OCI-LY7 (cell line): ENCODE results near the gene THOP1. TPM values are rescaled to one million over a fixed set of nuclear protein-coding genes. Genes with fewer than 3 reads are reported as not detected.

Experiments
- BruUV-seq: library from RNA; stranded (reverse); fragments of 400-500 nt; replicated peaks from 2 replicates; lab custom pipeline; 2021; lab: Mats Ljungman, UMichigan
- CTCF ChIA-PET: fragments of 300-600 bp; sonication (Branson Sonifier 250); formaldehyde crosslinking; loops from one replicate; lab custom pipeline; 2022; ENCODE audit warnings: antibody characterized with exemption; ENCODE audit not compliant: unreplicated experiment; lab: Charles Lee
- POLR2A ChIA-PET: fragments of 300-600 bp; sonication (Branson Sonifier 250); formaldehyde crosslinking; loops from one replicate; lab custom pipeline; 2022; ENCODE audit warnings: antibody characterized with exemption; lab: Charles Lee
- DNase-seq: peaks from one replicate; pipeline ENCODE4 v3.0.0-alpha.2; 2015; ENCODE audit warnings: low spot score
- H2AFZ ChIP-seq: fragments of 200-600 bp; sonication (generic), shearing (Covaris generic); 2 replicates; pipeline ENCODE4 v1.6.1; 2014; ENCODE audit warnings: mild to moderate bottlenecking, antibody characterized with exemption, low read length, moderate library complexity
- H3K27ac ChIP-seq: fragments of 200-600 bp; sonication (generic); 2 replicates; pipeline ENCODE4 v1.5.1; 2014; ENCODE audit warnings: mixed run types, low read depth, mild to moderate bottlenecking, moderate library complexity, low read length, inconsistent platforms; ENCODE audit not compliant: poor library complexity, severe bottlenecking
- H3K36me3 ChIP-seq: fragments of 200-600 bp; sonication (generic); 2 replicates; pipeline ENCODE4 v1.6.1; 2014; ENCODE audit warnings: mild to moderate bottlenecking, antibody characterized with exemption, low read length, moderate library complexity, mixed read lengths; ENCODE audit not compliant: insufficient read depth
- H3K4me1 ChIP-seq: fragments of 200-600 bp; sonication (generic); 2 replicates; pipeline ENCODE4 v1.5.1; 2014; ENCODE audit warnings: mild to moderate bottlenecking, low read length; ENCODE audit not compliant: insufficient read depth, poor library complexity, severe bottlenecking
- H3K4me2 ChIP-seq: fragments of 200-600 bp; sonication (generic); 2 replicates; pipeline ENCODE4 v1.6.1; 2014; ENCODE audit warnings: mild to moderate bottlenecking, low read length
- H3K4me3 ChIP-seq: fragments of 200-600 bp; sonication (generic); 2 replicates; pipeline ENCODE4 v1.5.1; 2014; ENCODE audit warnings: mild to moderate bottlenecking, low read depth, low read length; ENCODE audit not compliant: poor library complexity, severe bottlenecking
- H3K79me2 ChIP-seq: fragments of 200-600 bp; sonication (generic); 2 replicates; pipeline ENCODE4 v1.6.1; 2016; ENCODE audit warnings: low read depth, mild to moderate bottlenecking, low read length, moderate library complexity, mixed read lengths; ENCODE audit not compliant: insufficient read depth
- H3K9me2 ChIP-seq: fragments of 200-600 bp; sonication (generic); 2 replicates; pipeline ENCODE4 v1.6.1; 2016; ENCODE audit warnings: mild to moderate bottlenecking, low read length, mixed read lengths; ENCODE audit not compliant: insufficient read depth
- H3K9me3 ChIP-seq: fragments of 200-600 bp; sonication (generic); 2 replicates; pipeline ENCODE4 v1.6.1; 2014; ENCODE audit warnings: mild to moderate bottlenecking, mixed run types, low read length, mixed read lengths
- H4K20me1 ChIP-seq: fragments of 200-600 bp; sonication (generic); 2 replicates; pipeline ENCODE4 v1.6.1; 2014; ENCODE audit warnings: mild to moderate bottlenecking, antibody characterized with exemption, low read length, moderate library complexity, mixed read lengths; ENCODE audit not compliant: insufficient read depth
- CTCF ChIP-seq: fragments of 200-600 bp; sonication (generic); conservative IDR thresholded peaks from 2 replicates; pipeline ENCODE4 v1.5.1; 2014; ENCODE audit warnings: mild to moderate bottlenecking, antibody characterized with exemption, low read length, moderate library complexity, mixed read lengths
- EZH2phosphoT487 ChIP-seq: fragments of 200-600 bp; sonication (generic); IDR thresholded peaks from 2 replicates; pipeline ENCODE4 v1.6.1; 2018; ENCODE audit warnings: low read depth, borderline replicate concordance, mild to moderate bottlenecking, mixed run types, antibody characterized with exemption, low read length, moderate library complexity, mixed read lengths
- intact Hi-C: fragments of 100-400 bp; cut with micrococcal nuclease; formaldehyde crosslinking; loops from one replicate; pipeline ENCODE4 v1.10.0; 2022; ENCODE audit not compliant: unreplicated experiment
- total RNA-seq, 2 experiments: library from RNA; depleted of rRNA in 1 of 2; stranded (reverse); fragments of >200 nt in 1 of 2; shearing (Covaris generic) in 1 of 2; gene quantifications; 2 replicates each; pipeline ENCODE4 v1.2.3, GENCODE V29; 2014 to 2022

THOP1 gene
- total RNA-seq, 2 experiments from 2014 or later: 170 to 191 TPM

- no peaks in the 10 kb centered on the region for H4K20me1 ChIP-seq
- H3K4me2 ChIP-seq: no peak overlapping the region
- ChIA-PET CTCF (no interaction called here), POLR2A (no interaction called here)
- no TSS peak for BruUV-seq
- H3K36me3 ChIP-seq: no peaks in the 10 kb centered on the region
- H3K79me2 ChIP-seq: no peaks in the 10 kb centered on the region
- no peak overlapping the region for H2AFZ ChIP-seq
- no peaks in the 10 kb centered on the region for H3K4me1 ChIP-seq
- TF ChIP-seq CTCF (no peak), EZH2phosphoT487 (no peak)
- no peaks in the 10 kb centered on the region for H3K9me2 ChIP-seq
- intact Hi-C loops: no loop called here
- no peak overlapping the region for H3K27ac ChIP-seq
- DNase-seq: no peak
- peaks cover 23% of the 10 kb centered on the region for H3K9me3 ChIP-seq
- no peak overlapping the region for H3K4me3 ChIP-seq
These were observed 49.1 kb downstream of the THOP1 start for GRCh38 chr19:2834294-2834871.

DNA sequence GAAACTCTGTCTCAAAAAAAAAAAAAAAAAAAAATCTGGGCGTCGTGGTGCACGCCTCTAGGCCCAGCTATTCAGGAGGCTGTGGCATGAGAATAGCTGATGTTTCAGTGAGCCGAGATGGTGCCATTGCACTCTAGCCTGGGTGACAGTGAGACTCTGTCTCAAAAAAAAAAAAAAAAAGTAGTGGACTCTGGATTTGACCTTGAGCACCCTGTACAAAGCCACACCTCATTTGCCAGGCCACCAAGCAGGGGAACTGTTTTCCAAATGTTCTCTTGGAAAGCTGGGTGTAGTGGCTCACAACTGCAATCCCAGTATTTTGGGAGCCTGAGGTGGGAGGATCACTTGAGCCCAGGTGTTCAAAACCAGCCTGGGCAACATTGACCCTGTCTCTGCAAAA, 52.1 kb downstream of the THOP1 start:
- no TSS peak for BruUV-seq
- Histone ChIP-seq H3K79me2 (no peaks in the 10 kb centered on the region), H4K20me1 (no peaks in the 10 kb centered on the region), H3K27ac (no peak overlapping the region), H3K4me1 (peaks cover 12% of the 10 kb centered on the region), H3K4me2 (no peak overlapping the region), H3K36me3 (no peaks in the 10 kb centered on the region), H3K4me3 (no peak overlapping the region), H2AFZ (no peak overlapping the region), H3K9me2 (no peaks in the 10 kb centered on the region), H3K9me3 (peaks cover 23% of the 10 kb centered on the region)
- no peak for TF ChIP-seq CTCF
- TF ChIP-seq EZH2phosphoT487: no peak
- CTCF ChIA-PET: no interaction called here
- intact Hi-C loops: no loop called here
- no peak for DNase-seq
- POLR2A ChIA-PET: no interaction called here
